SK-N-SH (cell line): Measurements from ENCODE around the gene SOX11. TPM values are rescaled to one million over a fixed set of nuclear protein-coding genes. Genes with fewer than 3 reads are reported as not detected.

Source experiments
- EZH2phosphoT487 ChIP-seq: fragments of 200-600 bp; sonication (generic); IDR thresholded peaks from 2 replicates; pipeline ENCODE4 v1.6.1; 2017; ENCODE audit warnings: low read depth, mixed run types, mild to moderate bottlenecking, antibody characterized with exemption, moderate library complexity, borderline replicate concordance
- FOSL2 ChIP-seq: IDR thresholded peaks from 2 replicates; pipeline ENCODE4 v1.4.0; 2012; ENCODE audit warnings: low read depth, mild to moderate bottlenecking, moderate library complexity, borderline replicate concordance
- FOXJ3 ChIP-seq: sonication (generic); formaldehyde crosslinking; IDR thresholded peaks from 2 replicates; pipeline ENCODE4 v1.5.1; 2020; ENCODE audit warnings: mild to moderate bottlenecking, missing genetic modification reagents
- FOXM1 ChIP-seq: IDR thresholded peaks from 2 replicates; pipeline ENCODE4 v1.4.0; 2012; ENCODE audit warnings: low read depth, mild to moderate bottlenecking
- GABPA ChIP-seq: IDR thresholded peaks from 2 replicates; pipeline ENCODE4 v1.4.0; 2012; ENCODE audit warnings: low read depth, mild to moderate bottlenecking
- GATA2 ChIP-seq: sonication (generic); formaldehyde crosslinking; IDR thresholded peaks from 2 replicates; pipeline ENCODE4 v1.5.0; 2020; ENCODE audit warnings: mild to moderate bottlenecking, missing genetic modification reagents
- JUND ChIP-seq: IDR thresholded peaks from 2 replicates; pipeline ENCODE4 v1.4.0; 2012
- MAX ChIP-seq: IDR thresholded peaks from 2 replicates; pipeline ENCODE4 v1.4.0; 2012; ENCODE audit warnings: low read depth
- NFIC ChIP-seq: IDR thresholded peaks from 2 replicates; pipeline ENCODE4 v1.4.0; 2012; ENCODE audit warnings: borderline replicate concordance
- NRF1 ChIP-seq: IDR thresholded peaks from 2 replicates; pipeline ENCODE4 v1.6.1; 2012; ENCODE audit warnings: low read depth, mild to moderate bottlenecking, low read length
- PBX3 ChIP-seq: IDR thresholded peaks from 2 replicates; pipeline ENCODE4; 2012
- POLR2AphosphoS5 ChIP-seq: IDR thresholded peaks from 2 replicates; pipeline ENCODE4 v1.6.1; 2012; ENCODE audit warnings: low read depth, low read length
- RCOR1 ChIP-seq: fragments of 150-350 bp; IDR thresholded peaks from 2 replicates; pipeline ENCODE4 v1.6.1; 2017; ENCODE audit warnings: antibody characterized with exemption, low read length
- RXRA ChIP-seq: IDR thresholded peaks from 2 replicates; pipeline ENCODE4 v1.4.0; 2012; ENCODE audit warnings: low read depth, mild to moderate bottlenecking, borderline replicate concordance
- SMC3 ChIP-seq: IDR thresholded peaks from 2 replicates; pipeline ENCODE4 v1.6.1; 2012; ENCODE audit warnings: low read depth, low read length, improper control_type of control experiment
- TAF1 ChIP-seq: IDR thresholded peaks from 2 replicates; pipeline ENCODE4 v1.6.1; 2012; ENCODE audit warnings: low read depth, mild to moderate bottlenecking, low read length, moderate library complexity, borderline replicate concordance
- TEAD4 ChIP-seq: IDR thresholded peaks from 2 replicates; pipeline ENCODE4 v1.4.0; 2012; ENCODE audit warnings: mild to moderate bottlenecking, borderline replicate concordance; ENCODE audit not compliant: insufficient read depth
- USF2 ChIP-seq: fragments of 150-350 bp; IDR thresholded peaks from 2 replicates; pipeline ENCODE4 v1.6.1; 2017; ENCODE audit warnings: antibody characterized with exemption, low read length, low read depth, borderline replicate concordance
- ZBTB33 ChIP-seq: IDR thresholded peaks from 2 replicates; pipeline ENCODE4 v1.4.0; 2012; ENCODE audit warnings: low read depth, borderline replicate concordance
- polyA plus RNA-seq, 3 experiments: library from polyadenylated mRNA; depleted of rRNA; stranded (reverse); fragments of >200 nt; gene quantifications; 2 replicates each; pipeline ENCODE4 v1.2.3, GENCODE V29; 2012

Gene SOX11
- polyA plus RNA-seq, 1 of the 3 experiments (the other 2 are of a cell fraction), result 3.4 TPM

- 0 out of 2 replicates have a peak, but pooled peaks have one; percentile 23 for TF ChIP-seq RCOR1
- peak; percentile 55 for TF ChIP-seq TAF1
- peak; percentile 21; the same call in 1 of the 2 replicates for TF ChIP-seq NRF1
- TF ChIP-seq ZBTB33, result no peak
- TF ChIP-seq GABPA, result no peak
- TF ChIP-seq SMC3, result peak; percentile 43; the same call in 1 of the 2 replicates
- no peak for TF ChIP-seq PBX3
- peak; percentile 71; the same call in 1 of the 2 replicates for TF ChIP-seq POLR2AphosphoS5
- TF ChIP-seq FOXM1, result 0 out of 2 replicates have a peak, but pooled peaks have one; percentile 8
- no peak for TF ChIP-seq RXRA
- TF ChIP-seq JUND, result no peak
- TF ChIP-seq TEAD4, result no peak
- no peak for TF ChIP-seq USF2
- TF ChIP-seq FOXJ3 (CRISPR knock-in tag), result no peak
- no peak for TF ChIP-seq NFIC
- no peak; the same call in none of the 2 replicates for TF ChIP-seq MAX
- TF ChIP-seq GATA2, result no peak
- TF ChIP-seq FOSL2, result no peak
- TF ChIP-seq EZH2phosphoT487, result no peak
- TF ChIP-seq, all 33 proteins: peak for 12
Observed at GRCh38 chr2:5691221-5691984, 781 bp upstream of the SOX11 start (continued).
